Measurements from ENCODE around the gene FMN1. TPM values are rescaled to one million over a fixed set of nuclear protein-coding genes. Genes with fewer than 3 reads are reported as not detected.

Gene FMN1
- total RNA-seq, 2 donors from 2014 or later = 1.1 to 4.5 TPM

- peak in 1 of 2 donors; percentile 20 for ATAC-seq
- no peak for DNase-seq (ENCODE audit: low spot score in 2 of 2)
- Mint-ChIP-seq H3K36me3 (peaks cover 6% of the 10 kb centered on the region in 2 donors), H3K9me3 (peaks cover 0 to 4% of the 10 kb centered on the region in 2 donors), H3K27ac (no peak overlapping the region)
Observed at GRCh38 chr15:33207646-33208045, 13.1 kb upstream of the FMN1 start.

- H3K36me3 Mint-ChIP-seq = peaks cover 6% of the 10 kb centered on the region in 2 donors
- DNase-seq (ENCODE audit: low spot score in 2 of 2) (no peak), ATAC-seq (no peak)
- H3K27ac Mint-ChIP-seq = no peak overlapping the region
- H3K9me3 Mint-ChIP-seq = peaks cover 0 to 4% of the 10 kb centered on the region in 2 donors
Observed at GRCh38 chr15:33206366-33206765, 11.9 kb upstream of the FMN1 start.

DNA sequence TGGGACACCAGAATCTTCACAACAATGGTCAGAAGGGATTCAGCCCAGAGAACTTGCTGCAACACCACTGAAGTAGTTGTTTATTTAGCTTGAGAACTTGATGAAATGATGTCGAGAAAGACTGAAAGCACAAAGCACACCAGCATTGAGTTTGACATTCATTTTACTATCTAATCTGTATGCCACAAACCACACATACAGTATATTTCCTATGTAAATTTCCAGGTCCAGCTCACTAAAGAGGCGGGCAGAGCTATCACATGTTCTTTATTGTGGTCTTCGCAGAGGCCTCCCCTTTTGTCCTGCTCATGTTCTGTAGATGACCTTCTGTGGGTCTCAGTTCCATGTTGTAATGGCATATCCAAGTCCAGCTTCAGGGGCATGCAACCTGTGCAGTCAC lies 10.4 kb upstream of the FMN1 start:
- Mint-ChIP-seq H3K9me3 (peaks cover 0 to 4% of the 10 kb centered on the region in 2 donors), H3K36me3 (peaks cover 6% of the 10 kb centered on the region in 2 donors), H3K27ac (no peak overlapping the region)
- no peak for DNase-seq (ENCODE audit: low spot score in 2 of 2)
- no peak for ATAC-seq

DNA sequence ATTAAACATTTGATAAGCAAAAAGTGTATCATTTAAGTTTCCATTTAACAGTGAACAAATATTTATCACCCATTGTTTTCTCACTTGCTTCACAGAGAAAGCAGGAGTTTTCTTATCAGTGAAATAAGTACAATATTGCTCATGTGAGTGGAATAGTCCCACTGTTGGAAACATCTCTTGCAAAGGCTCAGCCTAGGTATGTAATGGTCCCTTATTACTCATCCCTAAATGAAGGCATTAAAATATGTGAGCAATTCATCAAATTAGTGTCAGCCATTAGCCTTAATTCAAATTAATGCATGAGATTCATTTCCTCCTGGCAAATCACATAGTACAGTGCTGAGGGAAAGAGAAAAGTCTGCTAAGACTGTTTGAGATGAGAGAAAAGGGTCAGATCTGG lies 9.6 kb upstream of the FMN1 start:
- Mint-ChIP-seq H3K36me3 (no peaks in the 10 kb centered on the region), H3K9me3 (no peaks in the 10 kb centered on the region), H3K27ac (no peak overlapping the region)
- ATAC-seq (no peak), DNase-seq (ENCODE audit: low spot score in 2 of 2) (no peak)

- ATAC-seq (peak; percentile 93), DNase-seq (ENCODE audit: low spot score in 2 of 2) (peak; percentile 60 to 81)
- Mint-ChIP-seq H3K27ac (peak overlapping the region; percentile 80 to 83), H3K36me3 (no peaks in the 10 kb centered on the region), H3K9me3 (no peaks in the 10 kb centered on the region)
Observed at GRCh38 chr15:33201491-33202231, 7.1 kb upstream of the FMN1 start.

DNA sequence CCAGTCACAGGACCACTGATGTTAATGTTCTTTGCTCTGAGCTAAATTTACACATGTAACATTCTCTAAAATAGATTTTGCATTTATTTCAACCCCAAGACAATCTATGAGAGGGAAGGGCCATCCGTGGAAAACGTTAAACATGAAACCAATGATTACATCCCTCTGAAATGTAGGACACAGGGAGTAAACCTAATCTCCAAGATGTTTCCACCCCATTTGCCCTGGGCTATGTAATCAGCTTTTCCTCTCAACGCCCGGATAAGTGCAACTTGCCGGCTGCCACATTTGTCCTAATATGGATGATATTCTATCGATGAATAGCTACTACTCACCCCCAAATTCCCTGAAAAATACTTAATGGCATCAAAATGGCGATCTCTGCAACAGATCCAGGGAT lies 6.4 kb upstream of the FMN1 start:
- H3K36me3 Mint-ChIP-seq = no peaks in the 10 kb centered on the region
- H3K27ac Mint-ChIP-seq = peak overlapping the region in 1 of 2 donors; percentile 83
- ATAC-seq = no peak
- DNase-seq (ENCODE audit: low spot score in 2 of 2) = no peak
- no peaks in the 10 kb centered on the region for H3K9me3 Mint-ChIP-seq

GRCh38 chr15:33200444-33200843 lies 5.9 kb upstream of the FMN1 start:
- Mint-ChIP-seq H3K36me3 (no peaks in the 10 kb centered on the region), H3K27ac (peak overlapping the region in 1 of 2 donors; percentile 31)

DNA sequence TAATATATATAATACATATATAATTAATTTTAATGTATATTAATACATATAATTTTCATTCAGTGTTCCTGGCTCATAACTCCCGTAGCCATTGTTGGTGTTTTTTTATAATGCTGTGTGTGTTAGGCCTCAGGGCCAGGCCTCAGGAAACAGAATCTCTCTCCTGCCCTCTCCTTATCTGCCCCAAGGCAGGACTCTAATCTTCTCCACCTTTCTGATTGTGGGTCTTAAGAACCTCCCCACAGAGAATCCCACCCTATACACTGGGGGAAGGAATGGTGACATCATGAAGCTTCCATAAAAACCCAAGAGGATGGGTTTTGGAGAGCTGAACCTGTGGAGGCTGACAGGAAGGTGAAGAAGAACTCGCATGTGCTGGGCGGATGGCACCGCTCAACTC lies 4.0 kb upstream of the FMN1 start:
- ATAC-seq (no peak), DNase-seq (ENCODE audit: low spot score in 2 of 2) (no peak)
- no peaks in the 10 kb centered on the region for H3K9me3 Mint-ChIP-seq
- H3K36me3 Mint-ChIP-seq = no peaks in the 10 kb centered on the region
- H3K27ac Mint-ChIP-seq = no peak overlapping the region

More at GRCh38 chr15:33200444-33200843, 5.9 kb upstream of the FMN1 start:
- no peak for ATAC-seq
- DNase-seq (ENCODE audit: low spot score in 2 of 2) = no peak
- no peaks in the 10 kb centered on the region for H3K9me3 Mint-ChIP-seq

DNA sequence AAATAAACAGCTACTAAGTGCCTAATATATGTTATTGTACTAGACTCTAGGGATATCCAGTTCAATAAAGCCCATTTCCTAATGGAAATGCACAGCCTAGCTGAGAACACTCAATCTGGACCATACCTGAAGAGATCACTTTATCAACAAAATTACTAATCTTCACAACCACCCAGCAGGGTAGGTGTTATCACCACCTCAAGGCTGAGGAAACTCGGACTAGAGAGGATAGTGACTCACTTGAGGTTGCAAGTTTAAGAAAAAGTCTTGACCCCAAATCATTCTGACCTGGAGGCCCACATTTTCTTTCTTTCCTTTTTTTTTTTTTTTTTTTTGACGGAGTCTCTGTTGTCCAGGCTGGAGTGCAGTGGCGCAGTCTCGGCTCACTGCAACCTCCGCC lies 3.1 kb upstream of the FMN1 start:
- no peak for ATAC-seq
- no peak for DNase-seq (ENCODE audit: low spot score in 2 of 2)
- Mint-ChIP-seq H3K9me3 (no peaks in the 10 kb centered on the region), H3K36me3 (no peaks in the 10 kb centered on the region), H3K27ac (no peak overlapping the region)

DNA sequence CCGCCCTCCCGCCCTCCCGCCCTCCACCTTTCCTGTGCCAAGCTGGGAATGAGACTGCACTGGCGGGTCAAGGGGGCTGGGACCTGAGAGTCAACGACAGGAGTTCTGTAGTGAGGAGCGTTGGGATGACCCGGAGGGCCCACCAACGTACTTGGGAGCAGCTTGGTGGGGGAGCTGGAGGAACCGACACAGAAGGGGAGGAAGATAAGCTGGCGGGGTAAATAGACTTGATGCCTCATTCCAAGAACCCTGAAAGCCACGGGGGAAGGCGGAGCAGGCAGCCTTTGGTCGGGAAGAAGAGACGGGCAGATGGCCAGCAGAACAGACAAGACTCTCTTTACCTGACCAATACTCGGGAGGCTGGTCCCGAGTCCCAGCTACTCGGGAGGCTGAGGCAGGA lies 277 bp downstream of the FMN1 start:
- H3K27ac Mint-ChIP-seq = peak overlapping the region in 1 of 2 donors; percentile 73
- ATAC-seq (no peak), DNase-seq (ENCODE audit: low spot score in 2 of 2) (no peak)
- H3K9me3 Mint-ChIP-seq = no peaks in the 10 kb centered on the region
- H3K36me3 Mint-ChIP-seq = no peaks in the 10 kb centered on the region

DNA sequence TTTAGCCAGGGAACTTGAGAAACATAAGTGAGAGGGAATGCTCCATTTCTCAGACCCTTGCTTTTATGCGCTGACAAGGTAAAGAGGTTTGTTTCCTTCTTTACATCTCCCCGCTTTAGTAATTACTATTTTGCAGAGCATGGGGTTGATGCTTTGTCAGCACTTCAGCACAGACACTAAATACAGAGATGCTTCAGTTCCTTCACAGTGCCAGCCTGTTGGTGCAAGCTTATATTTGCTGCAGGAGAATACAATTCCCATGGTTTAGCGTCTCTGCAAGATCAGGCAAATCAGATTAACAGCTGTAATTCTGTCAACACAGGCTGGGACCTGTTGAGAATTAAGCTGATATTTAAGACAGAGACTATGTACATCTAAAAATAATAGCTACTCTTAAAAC lies 2.9 kb downstream of the FMN1 start:
- no peaks in the 10 kb centered on the region for H3K9me3 Mint-ChIP-seq
- ATAC-seq = no peak
- no peak overlapping the region for H3K27ac Mint-ChIP-seq
- H3K36me3 Mint-ChIP-seq = no peaks in the 10 kb centered on the region
- no peak for DNase-seq (ENCODE audit: low spot score in 2 of 2)

DNA sequence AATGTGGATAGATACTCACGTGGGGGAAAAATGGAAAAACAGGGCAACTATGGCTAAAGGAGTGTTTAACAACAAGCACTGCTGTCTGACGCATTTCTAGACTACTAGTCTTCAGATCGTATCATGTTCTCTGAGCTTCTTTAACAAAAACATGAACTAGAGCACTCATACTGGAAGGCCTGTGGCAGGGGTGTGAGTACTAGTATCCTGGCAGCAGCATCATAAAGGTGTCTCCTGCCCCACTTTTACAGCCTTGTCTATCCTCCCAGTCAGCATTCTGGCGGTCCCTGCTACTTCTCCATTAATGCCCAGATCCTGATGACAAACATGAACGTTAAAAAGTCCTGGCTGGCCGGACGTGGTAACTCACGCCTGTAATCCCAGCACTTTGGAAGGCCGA lies 4.0 kb downstream of the FMN1 start:
- DNase-seq (ENCODE audit: low spot score in 2 of 2) = peak in 1 of 2 donors; percentile 35
- no peaks in the 10 kb centered on the region for H3K9me3 Mint-ChIP-seq
- no peaks in the 10 kb centered on the region for H3K36me3 Mint-ChIP-seq
- ATAC-seq = peak; percentile 38 to 85
- H3K27ac Mint-ChIP-seq = peak overlapping the region in 1 of 2 donors; percentile 2

- Mint-ChIP-seq H3K9me3 (no peaks in the 10 kb centered on the region), H3K36me3 (no peaks in the 10 kb centered on the region), H3K27ac (no peak overlapping the region)
- ATAC-seq (no peak), DNase-seq (ENCODE audit: low spot score in 2 of 2) (no peak)
Observed at GRCh38 chr15:33188641-33189257, 5.8 kb downstream of the FMN1 start.

GRCh38 chr15:33188159-33188558 lies 6.4 kb downstream of the FMN1 start:
- Mint-ChIP-seq H3K27ac (no peak overlapping the region), H3K9me3 (no peaks in the 10 kb centered on the region), H3K36me3 (no peaks in the 10 kb centered on the region)
- ATAC-seq = no peak
- DNase-seq (ENCODE audit: low spot score in 2 of 2) = no peak

DNA sequence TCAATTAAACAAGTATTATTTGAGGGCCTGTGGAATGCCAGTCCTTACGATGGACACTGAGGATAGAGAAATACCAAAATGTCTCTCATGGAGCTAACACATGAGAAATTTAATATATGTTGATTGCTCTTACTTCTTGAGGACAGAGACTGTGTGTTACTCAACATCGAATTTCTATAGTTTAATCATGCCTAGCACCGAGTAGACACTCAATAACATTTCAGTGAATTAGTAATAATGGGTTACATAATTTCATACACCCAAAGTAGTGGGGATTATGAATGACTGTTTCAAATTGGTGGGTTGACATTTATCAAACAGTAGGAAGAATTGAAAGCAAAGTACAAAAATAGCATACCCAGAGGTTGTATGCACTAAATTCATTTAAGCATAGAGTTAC lies 11.2 kb downstream of the FMN1 start:
- H3K9me3 Mint-ChIP-seq = no peaks in the 10 kb centered on the region
- no peaks in the 10 kb centered on the region for H3K36me3 Mint-ChIP-seq
- ATAC-seq (no peak), DNase-seq (ENCODE audit: low spot score in 2 of 2) (no peak)
- H3K27ac Mint-ChIP-seq = no peak overlapping the region

DNA sequence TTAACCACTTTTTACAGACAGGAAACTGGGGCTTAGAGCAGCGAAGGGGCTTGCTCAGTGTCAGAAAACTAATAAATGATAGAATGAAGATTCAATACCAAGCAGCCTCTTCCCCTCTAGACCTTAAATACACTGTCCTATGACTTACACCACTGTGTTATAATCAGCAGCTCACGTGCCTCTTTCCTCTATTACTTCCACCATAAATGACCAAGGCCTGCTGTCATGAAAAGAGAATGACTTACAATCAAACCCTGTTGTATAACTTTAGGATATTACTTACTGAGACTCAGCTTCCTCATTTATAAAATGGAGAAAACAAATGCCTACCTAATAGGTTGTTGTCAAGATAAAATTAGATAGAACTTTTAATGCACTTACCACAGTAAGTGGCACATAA lies 11.6 kb downstream of the FMN1 start:
- Mint-ChIP-seq H3K36me3 (no peaks in the 10 kb centered on the region), H3K27ac (no peak overlapping the region), H3K9me3 (no peaks in the 10 kb centered on the region)
- ATAC-seq = no peak
- no peak for DNase-seq (ENCODE audit: low spot score in 2 of 2)

DNA sequence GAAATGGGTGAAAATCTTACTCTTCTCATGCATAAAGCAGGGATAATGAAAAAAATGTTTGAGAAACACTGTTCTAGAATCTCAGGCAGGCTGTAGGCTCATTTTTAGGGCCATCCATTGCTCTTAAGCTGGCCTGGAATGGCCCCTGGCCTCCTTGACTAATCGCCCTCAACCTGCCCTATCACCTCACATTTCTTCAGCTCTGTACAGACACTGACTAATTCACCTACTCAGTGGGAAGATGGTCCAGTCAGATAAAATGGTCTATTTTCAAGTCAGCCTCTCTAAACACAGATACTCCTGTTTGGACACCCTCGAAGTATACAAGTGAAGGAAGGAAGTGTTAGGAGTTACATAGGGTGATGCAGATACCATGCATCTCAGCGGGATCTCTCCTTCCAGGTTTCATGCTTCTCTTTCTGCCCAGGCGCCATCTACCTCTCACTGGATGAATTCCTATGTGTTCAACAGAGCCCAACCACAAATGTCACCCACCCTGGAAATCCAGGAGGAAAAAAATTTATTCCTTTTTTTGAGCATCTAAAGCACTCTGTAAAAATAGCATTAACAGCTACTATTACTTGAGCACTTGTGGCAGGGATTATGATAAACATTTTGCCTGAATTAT lies 12.1 kb downstream of the FMN1 start:
- H3K9me3 Mint-ChIP-seq = no peaks in the 10 kb centered on the region
- no peak for ATAC-seq

DNA sequence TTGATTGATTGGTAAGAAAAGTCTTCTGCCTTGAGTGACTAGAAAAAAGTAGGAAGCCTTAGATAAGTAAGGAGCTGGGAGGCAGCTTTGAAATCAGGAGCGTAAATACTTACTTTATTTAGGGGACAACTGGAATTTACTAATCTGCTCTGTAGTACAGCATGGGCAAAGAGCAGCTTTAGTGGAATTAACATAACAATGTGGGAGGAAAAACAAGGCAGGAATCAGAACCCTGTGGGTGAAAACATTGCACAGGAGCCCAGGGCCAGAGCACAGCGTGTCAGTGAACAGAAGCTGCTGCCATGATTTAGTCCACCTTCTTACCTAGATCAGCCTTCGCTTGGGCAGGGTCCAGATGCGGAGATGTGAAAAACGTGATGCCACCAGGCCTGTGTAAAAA lies 14.6 kb downstream of the FMN1 start:
- no peaks in the 10 kb centered on the region for H3K36me3 Mint-ChIP-seq
- no peak for ATAC-seq
- no peaks in the 10 kb centered on the region for H3K9me3 Mint-ChIP-seq
- no peak overlapping the region for H3K27ac Mint-ChIP-seq
- no peak for DNase-seq (ENCODE audit: low spot score in 2 of 2)

More for the DNA sequence above, 12.1 kb downstream of the FMN1 start:
- no peaks in the 10 kb centered on the region for H3K36me3 Mint-ChIP-seq
- no peak overlapping the region for H3K27ac Mint-ChIP-seq
- DNase-seq (ENCODE audit: low spot score in 2 of 2) = no peak

Measured in activated naive CD4-positive, alpha-beta T cell treated with anti-CD3 and anti-CD28 coated beads, Interleukin-2, amount 50 U/mL, for 72 hours (primary cell).